Measurements from ENCODE around the gene CCDC15. TPM values are rescaled to one million over a fixed set of nuclear protein-coding genes. Genes with fewer than 3 reads are reported as not detected.
A peak's percentile ranks its signal among the peaks of the same experiment; 100 is the strongest.

The CCDC15 gene
- total RNA-seq, 1 donor: 2.2 TPM

DNA sequence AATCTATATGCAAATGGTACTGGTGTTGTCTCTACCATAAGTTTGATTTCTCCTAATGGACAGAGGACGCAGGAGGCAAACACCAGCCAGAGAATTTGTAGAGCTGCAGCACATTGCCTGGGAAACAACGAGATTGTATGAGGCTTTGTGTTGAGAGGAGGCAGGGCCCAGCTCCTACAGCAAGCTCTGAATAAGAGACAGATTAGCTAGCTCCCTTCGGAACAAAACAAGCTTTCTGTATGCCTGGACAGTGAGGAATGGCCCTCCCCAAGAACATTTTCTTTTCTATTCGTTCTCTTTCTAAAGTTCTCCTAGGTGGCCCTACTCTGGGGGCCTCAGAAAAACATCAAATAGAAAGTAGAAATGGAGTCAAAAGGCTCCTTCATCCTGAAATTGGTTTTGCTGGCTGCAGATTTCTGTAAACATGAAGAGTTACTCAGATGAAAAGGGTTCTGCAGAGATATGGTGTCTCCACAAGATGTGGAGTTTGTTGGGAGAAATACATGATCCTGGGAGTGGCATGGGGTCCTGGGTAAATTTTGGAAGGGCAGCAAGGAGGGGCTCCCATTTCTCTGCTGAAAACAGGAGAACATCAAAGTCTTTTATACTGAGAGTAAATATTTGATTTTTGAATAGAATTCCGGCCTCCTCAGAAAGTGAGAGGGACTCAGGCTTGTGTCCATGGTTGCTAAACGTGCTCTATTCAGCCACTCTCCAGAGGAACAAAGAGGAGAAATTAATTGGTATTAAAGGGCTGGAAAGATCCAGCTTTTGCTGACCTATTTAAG is 11.3 kb upstream of the CCDC15 start:
- no peak for TF ChIP-seq CTCF (IDR thresholded peaks at IDR 0.05; ENCODE audit: extremely low read depth, low read depth, low read length)
- Histone ChIP-seq H3K36me3 (ENCODE audit: insufficient read depth, low read length) (no peaks in the 10 kb centered on the region), H3K4me3 (ENCODE audit: insufficient read depth, low read length) (no peak overlapping the region), H3K27me3 (ENCODE audit: insufficient read depth, low read length) (no peaks in the 10 kb centered on the region), H3K27ac (ENCODE audit: low read depth, low read length) (no peak overlapping the region), H3K4me1 (ENCODE audit: insufficient read depth, low read length) (peaks cover 5% of the 10 kb centered on the region), H2AFZ (ENCODE audit: low read length) (peak overlapping the region; percentile 9), H3K4me2 (ENCODE audit: insufficient read depth, low read length) (no peak overlapping the region), H3K9me3 (ENCODE audit: low read depth, low read length) (no peaks in the 10 kb centered on the region), H4K20me1 (ENCODE audit: insufficient read depth, low read length) (no peaks in the 10 kb centered on the region), H3K79me2 (ENCODE audit: insufficient read depth, low read length) (no peaks in the 10 kb centered on the region)
- no peak for DNase-seq (ENCODE audit: insufficient read length, low spot score, missing footprints)

GRCh38 chr11:124943254-124943616 is 10.8 kb upstream of the CCDC15 start:
- no peaks in the 10 kb centered on the region for H3K9me3 ChIP-seq (ENCODE audit: low read depth, low read length)
- peaks cover 5% of the 10 kb centered on the region for H3K4me1 ChIP-seq (ENCODE audit: insufficient read depth, low read length)
- H3K27ac ChIP-seq (ENCODE audit: low read depth, low read length): no peak overlapping the region
- no peaks in the 10 kb centered on the region for H3K27me3 ChIP-seq (ENCODE audit: insufficient read depth, low read length)
- H3K36me3 ChIP-seq (ENCODE audit: insufficient read depth, low read length): no peaks in the 10 kb centered on the region
- no peak overlapping the region for H3K4me2 ChIP-seq (ENCODE audit: insufficient read depth, low read length)
- H4K20me1 ChIP-seq (ENCODE audit: insufficient read depth, low read length): no peaks in the 10 kb centered on the region
- H2AFZ ChIP-seq (ENCODE audit: low read length): peak overlapping the region; percentile 9
- no peaks in the 10 kb centered on the region for H3K79me2 ChIP-seq (ENCODE audit: insufficient read depth, low read length)
- no peak for TF ChIP-seq CTCF (IDR thresholded peaks at IDR 0.05; ENCODE audit: extremely low read depth, low read depth, low read length)
- DNase-seq (ENCODE audit: insufficient read length, low spot score, missing footprints): no peak
- H3K4me3 ChIP-seq (ENCODE audit: insufficient read depth, low read length): no peak overlapping the region

- Histone ChIP-seq H3K79me2 (ENCODE audit: insufficient read depth, low read length) (no peaks in the 10 kb centered on the region), H3K4me1 (ENCODE audit: insufficient read depth, low read length) (peaks cover 5% of the 10 kb centered on the region), H2AFZ (ENCODE audit: low read length) (no peak overlapping the region), H3K9me3 (ENCODE audit: low read depth, low read length) (no peaks in the 10 kb centered on the region), H3K4me3 (ENCODE audit: insufficient read depth, low read length) (no peak overlapping the region), H3K27ac (ENCODE audit: low read depth, low read length) (no peak overlapping the region), H3K4me2 (ENCODE audit: insufficient read depth, low read length) (no peak overlapping the region), H3K36me3 (ENCODE audit: insufficient read depth, low read length) (no peaks in the 10 kb centered on the region), H3K27me3 (ENCODE audit: insufficient read depth, low read length) (no peaks in the 10 kb centered on the region), H4K20me1 (ENCODE audit: insufficient read depth, low read length) (no peaks in the 10 kb centered on the region)
- TF ChIP-seq CTCF (IDR thresholded peaks at IDR 0.05; ENCODE audit: extremely low read depth, low read depth, low read length): no peak
- no peak for DNase-seq (ENCODE audit: insufficient read length, low spot score, missing footprints)
These were observed 10.3 kb upstream of the CCDC15 start for GRCh38 chr11:124943741-124944140.

- H3K4me3 ChIP-seq (ENCODE audit: insufficient read depth, low read length): no peak overlapping the region
- no peak for TF ChIP-seq CTCF (IDR thresholded peaks at IDR 0.05; ENCODE audit: extremely low read depth, low read depth, low read length)
- no peaks in the 10 kb centered on the region for H3K9me3 ChIP-seq (ENCODE audit: low read depth, low read length)
- no peaks in the 10 kb centered on the region for H3K36me3 ChIP-seq (ENCODE audit: insufficient read depth, low read length)
- H4K20me1 ChIP-seq (ENCODE audit: insufficient read depth, low read length): no peaks in the 10 kb centered on the region
- peaks cover 5% of the 10 kb centered on the region for H3K4me1 ChIP-seq (ENCODE audit: insufficient read depth, low read length)
- no peaks in the 10 kb centered on the region for H3K27me3 ChIP-seq (ENCODE audit: insufficient read depth, low read length)
- no peak overlapping the region for H2AFZ ChIP-seq (ENCODE audit: low read length)
- H3K79me2 ChIP-seq (ENCODE audit: insufficient read depth, low read length): no peaks in the 10 kb centered on the region
- H3K27ac ChIP-seq (ENCODE audit: low read depth, low read length): no peak overlapping the region
- H3K4me2 ChIP-seq (ENCODE audit: insufficient read depth, low read length): no peak overlapping the region
- DNase-seq (ENCODE audit: insufficient read length, low spot score, missing footprints): no peak
These were observed 9.4 kb upstream of the CCDC15 start for GRCh38 chr11:124944565-124944964.
